ENCODE data around the gene SLC13A3.
A peak's percentile ranks its signal among the peaks of the same experiment; 100 is the strongest.

The SLC13A3 gene

GRCh38 chr20:46673394-46674252 lies 22.4 kb upstream of the SLC13A3 start:
- TF ChIP-seq CTCF (IDR thresholded peaks at IDR 0.05; ENCODE audit: insufficient read depth, low read depth, low read length, missing control alignments), result no peak
- no peak overlapping the region for H3K4me3 ChIP-seq (ENCODE audit: low read length)
- DNase-seq (ENCODE audit: low read depth), result no peak

DNA sequence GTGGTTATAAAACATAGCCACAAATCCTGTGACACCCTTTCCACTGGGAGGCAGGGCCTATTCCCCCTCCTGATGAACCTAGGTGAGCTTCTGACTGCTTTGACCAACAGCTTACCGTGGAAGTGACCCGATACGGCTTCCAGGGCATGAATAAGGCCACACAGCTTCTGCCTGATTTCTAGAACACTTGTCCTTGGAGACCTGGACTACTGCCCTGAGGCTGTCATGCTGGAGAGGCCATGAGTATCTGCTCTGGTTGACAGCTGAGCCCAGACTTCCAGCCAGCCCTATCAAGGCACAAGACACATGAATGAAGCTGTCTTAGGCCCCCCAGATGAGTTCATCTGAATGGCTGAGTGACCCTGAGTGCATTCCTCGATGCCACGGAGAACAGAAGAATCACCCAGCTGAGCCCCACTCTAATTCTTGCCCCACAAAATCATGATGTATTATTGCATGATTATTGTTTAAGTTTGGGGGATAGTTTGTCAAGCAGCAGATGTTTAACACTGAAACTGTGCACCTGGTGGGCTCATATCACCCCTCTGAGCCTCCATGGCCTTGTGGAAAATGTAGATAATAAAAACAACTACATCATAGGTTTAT lies 21.4 kb upstream of the SLC13A3 start:
- no peak for TF ChIP-seq CTCF (IDR thresholded peaks at IDR 0.05; ENCODE audit: insufficient read depth, low read depth, low read length, missing control alignments)
- no peak overlapping the region for H3K4me3 ChIP-seq (ENCODE audit: low read length)

GRCh38 chr20:46671866-46672542 lies 20.7 kb upstream of the SLC13A3 start:
- H3K4me3 ChIP-seq (ENCODE audit: low read length), result no peak overlapping the region
- no peak for DNase-seq (ENCODE audit: low read depth)
- no peak for TF ChIP-seq CTCF (IDR thresholded peaks at IDR 0.05; ENCODE audit: insufficient read depth, low read depth, low read length, missing control alignments)

More for the DNA sequence above, 21.4 kb upstream of the SLC13A3 start:
- DNase-seq (ENCODE audit: low read depth), result no peak

GRCh38 chr20:46670585-46671584 lies 19.6 kb upstream of the SLC13A3 start:
- no peak for TF ChIP-seq CTCF (IDR thresholded peaks at IDR 0.05; ENCODE audit: insufficient read depth, low read depth, low read length, missing control alignments)
- no peak overlapping the region for H3K4me3 ChIP-seq (ENCODE audit: low read length)
- DNase-seq (ENCODE audit: low read depth), result no peak

DNA sequence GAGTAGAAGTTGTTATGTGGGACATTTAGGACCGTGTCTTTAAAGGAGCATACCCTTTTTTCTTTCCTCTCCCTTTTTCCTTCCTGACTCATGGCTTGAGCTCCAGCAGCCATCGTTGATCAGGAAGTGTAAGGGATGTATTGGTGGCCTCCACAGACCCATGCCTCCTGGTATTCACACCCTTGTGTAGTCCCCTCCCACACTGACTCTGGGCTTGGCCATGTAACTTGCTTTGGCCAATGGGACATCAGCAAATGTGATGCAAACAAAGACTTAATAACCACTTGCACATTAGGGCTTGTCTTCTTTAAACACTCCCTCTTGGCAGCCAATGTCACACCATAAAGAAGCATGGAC lies 18.9 kb upstream of the SLC13A3 start:
- no peak for TF ChIP-seq CTCF (IDR thresholded peaks at IDR 0.05; ENCODE audit: insufficient read depth, low read depth, low read length, missing control alignments)
- DNase-seq (ENCODE audit: low read depth), result no peak
- no peak overlapping the region for H3K4me3 ChIP-seq (ENCODE audit: low read length)

- DNase-seq (ENCODE audit: low read depth), result peak; percentile 66
- no peak for TF ChIP-seq CTCF (IDR thresholded peaks at IDR 0.05; ENCODE audit: insufficient read depth, low read depth, low read length, missing control alignments)
- no peak overlapping the region for H3K4me3 ChIP-seq (ENCODE audit: low read length)
Observed at GRCh38 chr20:46666818-46667515, 15.7 kb upstream of the SLC13A3 start.
